SK-N-SH (cell line): ENCODE measurements around the gene CT55. TPM values are rescaled to one million over a fixed set of nuclear protein-coding genes. Genes with fewer than 3 reads are reported as not detected.
A peak's percentile ranks its signal among the peaks of the same experiment; 100 is the strongest.

ENCODE experiments used
- CTCF ChIA-PET: fragments of 300-600, 350-600 bp; formaldehyde crosslinking; extraction: SDS; loops from one replicate; lab custom pipeline; 2021; lab: Yijun Ruan, JAX
- POLR2A ChIA-PET: fragments of 350-600 bp; sonication (Branson Sonifier 250); formaldehyde crosslinking; extraction: SDS; loops from one replicate; lab custom pipeline; 2020; ENCODE audit warnings: antibody characterized with exemption, inconsistent platforms; lab: Yijun Ruan, JAX
- DNase-seq: peaks from one replicate; pipeline ENCODE4 v3.0.0; 2012
- H2AFZ ChIP-seq: fragments of 200-600 bp; sonication (generic); 2 replicates; pipeline ENCODE4 v1.8.1; 2016; ENCODE audit warnings: antibody characterized with exemption, mild to moderate bottlenecking, low read depth
- H3F3A ChIP-seq: fragments of 200-600 bp; sonication (generic); replicated peaks from 2 replicates; pipeline ENCODE3; 2016; ENCODE audit warnings: antibody characterized with exemption, mild to moderate bottlenecking; ENCODE audit not compliant: insufficient read depth
- H3K27ac ChIP-seq, 2 experiments: fragments of 200-500 bp in 1 of 2; fragments of 200-600 bp in 1 of 2; sonication (Bioruptor generic) in 1 of 2; sonication (generic), shearing (Covaris generic) in 1 of 2; 2 replicates each; pipeline versions ENCODE4 v1.5.1 to v1.6.1; 2014 to 2016; ENCODE audit warnings: low read depth in 2 of 2, inconsistent platforms in 1 of 2, low read length in 1 of 2, mild to moderate bottlenecking in 1 of 2, mixed read lengths in 1 of 2
- H3K27me3 ChIP-seq: fragments of 200-600 bp; sonication (generic), shearing (Covaris generic); 2 replicates; pipeline ENCODE4 v1.6.1; 2016; ENCODE audit warnings: mixed run types; ENCODE audit not compliant: insufficient read depth
- H3K36me3 ChIP-seq, 2 experiments: fragments of 200-500 bp in 1 of 2; fragments of 200-600 bp in 1 of 2; sonication (Bioruptor generic) in 1 of 2; sonication (generic) in 1 of 2; replicated peaks in 1 of 2; 2 replicates each; pipeline versions ENCODE3 to v1.5.1; 2014 to 2016; ENCODE audit warnings: low read length in 1 of 2, mild to moderate bottlenecking in 1 of 2; ENCODE audit not compliant: insufficient read depth in 2 of 2, control insufficient read depth in 1 of 2
- H3K4me1 ChIP-seq, 2 experiments: fragments of 200-500 bp in 1 of 2; fragments of 200-600 bp in 1 of 2; sonication (Bioruptor generic) in 1 of 2; sonication (generic), shearing (Covaris generic) in 1 of 2; 2 replicates each; pipeline versions ENCODE4 v1.5.1 to v1.6.1; 2014 to 2016; ENCODE audit warnings: low read depth in 1 of 2, low read length in 1 of 2, mixed run types in 1 of 2; ENCODE audit not compliant: insufficient read depth in 2 of 2, control insufficient read depth in 1 of 2
- H3K4me2 ChIP-seq: fragments of 200-600 bp; sonication (generic), shearing (Covaris generic); 2 replicates; pipeline ENCODE4 v1.6.1; 2017; ENCODE audit warnings: mixed run types
- H3K4me3 ChIP-seq, 2 experiments: fragments of 200-500 bp in 1 of 2; fragments of 200-600 bp in 1 of 2; sonication (Bioruptor generic) in 1 of 2; sonication (generic), shearing (Covaris generic) in 1 of 2; 2 replicates each; pipeline versions ENCODE4 v1.5.1 to v1.8.1; 2014 to 2016; ENCODE audit warnings: low read depth in 2 of 2, inconsistent platforms in 1 of 2, low read length in 1 of 2, mild to moderate bottlenecking in 1 of 2, mixed read lengths in 1 of 2, moderate library complexity in 1 of 2
- H3K79me2 ChIP-seq: fragments of 200-600 bp; sonication (generic); 2 replicates; pipeline ENCODE4 v1.8.1; 2017; ENCODE audit warnings: mild to moderate bottlenecking; ENCODE audit not compliant: insufficient read depth
- H3K9ac ChIP-seq: fragments of 200-600 bp; sonication (generic); 2 replicates; pipeline ENCODE4 v1.6.1; 2017; ENCODE audit warnings: mixed run types
- H3K9me2 ChIP-seq: fragments of 200-600 bp; sonication (generic); 2 replicates; pipeline ENCODE4 v1.6.1; 2017; ENCODE audit warnings: mixed run types
- H3K9me3 ChIP-seq: fragments of 200-600 bp; sonication (generic); 2 replicates; pipeline ENCODE4 v1.6.1; 2017; ENCODE audit warnings: mixed run types, mild to moderate bottlenecking, moderate library complexity
- H4K20me1 ChIP-seq: fragments of 200-600 bp; sonication (generic); 2 replicates; pipeline ENCODE4 v1.6.1; 2017; ENCODE audit warnings: mild to moderate bottlenecking, mixed run types; ENCODE audit not compliant: insufficient read depth
- CHD2 ChIP-seq: fragments of 150-350 bp; IDR thresholded peaks from 2 replicates; pipeline ENCODE4 v1.6.1; 2018; ENCODE audit warnings: low read length; ENCODE audit not compliant: partially characterized antibody
- EP300 ChIP-seq, 2 experiments: IDR thresholded peaks; 2 replicates each; pipeline versions ENCODE4 v1.4.0 to v1.6.1; 2012; ENCODE audit warnings: borderline replicate concordance in 1 of 2, low read depth in 1 of 2, low read length in 1 of 2
- FOXM1 ChIP-seq: IDR thresholded peaks from 2 replicates; pipeline ENCODE4 v1.4.0; 2012; ENCODE audit warnings: low read depth, mild to moderate bottlenecking
- GABPA ChIP-seq: IDR thresholded peaks from 2 replicates; pipeline ENCODE4 v1.4.0; 2012; ENCODE audit warnings: low read depth, mild to moderate bottlenecking
- IRF3 ChIP-seq: fragments of 150-350 bp; IDR thresholded peaks from 2 replicates; pipeline ENCODE4 v1.6.1; 2016; ENCODE audit warnings: mild to moderate bottlenecking, low read depth, low read length
- MEF2A ChIP-seq: IDR thresholded peaks from 2 replicates; pipeline ENCODE4 v1.4.0; 2012; ENCODE audit warnings: low read depth, borderline replicate concordance
- NFIC ChIP-seq: IDR thresholded peaks from 2 replicates; pipeline ENCODE4 v1.4.0; 2012; ENCODE audit warnings: borderline replicate concordance
- NRF1 ChIP-seq: IDR thresholded peaks from 2 replicates; pipeline ENCODE4 v1.6.1; 2012; ENCODE audit warnings: low read depth, mild to moderate bottlenecking, low read length
- PBX3 ChIP-seq: IDR thresholded peaks from 2 replicates; pipeline ENCODE4; 2012
- RCOR1 ChIP-seq: fragments of 150-350 bp; IDR thresholded peaks from 2 replicates; pipeline ENCODE4 v1.6.1; 2017; ENCODE audit warnings: antibody characterized with exemption, low read length
- RFX5 ChIP-seq: IDR thresholded peaks from 2 replicates; pipeline ENCODE4 v1.6.1; 2012; ENCODE audit warnings: mild to moderate bottlenecking, improper control_type of control experiment, low read length
- RXRA ChIP-seq: IDR thresholded peaks from 2 replicates; pipeline ENCODE4 v1.4.0; 2012; ENCODE audit warnings: low read depth, mild to moderate bottlenecking, borderline replicate concordance
- SIN3A ChIP-seq: IDR thresholded peaks from 2 replicates; pipeline ENCODE4 v1.6.1; 2012; ENCODE audit warnings: low read depth, mild to moderate bottlenecking, low read length, moderate library complexity, borderline replicate concordance
- SMC3 ChIP-seq: IDR thresholded peaks from 2 replicates; pipeline ENCODE4 v1.6.1; 2012; ENCODE audit warnings: low read depth, low read length, improper control_type of control experiment
- TAF1 ChIP-seq: IDR thresholded peaks from 2 replicates; pipeline ENCODE4 v1.6.1; 2012; ENCODE audit warnings: low read depth, mild to moderate bottlenecking, low read length, moderate library complexity, borderline replicate concordance
- TCF12 ChIP-seq: IDR thresholded peaks from 2 replicates; pipeline ENCODE4 v1.4.0; 2012
- ZBTB33 ChIP-seq: IDR thresholded peaks from 2 replicates; pipeline ENCODE4 v1.4.0; 2012; ENCODE audit warnings: low read depth, borderline replicate concordance
- WGBS: methylation state at CpG from one replicate; pipeline ENCODE4 v1.1.6; 2017; ENCODE audit warnings: low lambda C conversion rate; 5-methylcytosine and 5-hydroxymethylcytosine counted together
- polyA plus RNA-seq, 3 experiments: library from polyadenylated mRNA; depleted of rRNA; stranded (reverse); fragments of >200 nt; gene quantifications; 2 replicates each; pipeline ENCODE4 v1.2.3, GENCODE V29; 2012

CT55 gene
- 1.5 and 1.9 TPM in 2 replicates for polyA plus RNA-seq (2012; rRNA removed)
- 1.6 and 1.8 TPM in 2 replicates for polyA plus RNA-seq (2012; cell fraction: cytosol; rRNA removed)
- 1.2 and 1.4 TPM in 2 replicates for polyA plus RNA-seq (2012; cell fraction: nucleus; rRNA removed)

- H2AFZ ChIP-seq, result no peak within 1 kb of the TSS
- H3K9me2 ChIP-seq, result no peaks in the 10 kb centered on the region
- ChIA-PET POLR2A (no interaction called here), CTCF (no interaction called here)
- no peak within 1 kb of the TSS for H3K4me3 ChIP-seq
- H3K9ac ChIP-seq, result no peak within 1 kb of the TSS
- H4K20me1 ChIP-seq, result no peaks in the 10 kb centered on the region
- no peak within 1 kb of the TSS for H3K4me2 ChIP-seq
- H3K36me3 ChIP-seq, result no peaks in the 10 kb centered on the region
- no peaks in the 10 kb centered on the region for H3K27me3 ChIP-seq
- H3K79me2 ChIP-seq, result no peaks in the 10 kb centered on the region
- no peaks in the 10 kb centered on the region for H3K4me1 ChIP-seq
- DNase-seq, result peak; percentile 31
- no peaks in the 10 kb centered on the region for H3K9me3 ChIP-seq
- TF ChIP-seq EP300 (IDR thresholded peaks at IDR 0.05; ENCODE audit: borderline replicate concordance in 1 of 2, low read depth in 1 of 2, low read length in 1 of 2) (no peak), NRF1 (peak; percentile 28; the same call in 1 of the 2 replicates)
- H3K27ac ChIP-seq, result no peak within 1 kb of the TSS
- no peaks in the 10 kb centered on the region for H3F3A ChIP-seq
- 19% methylated on average over 13 of the region's 27 CpGs for WGBS
Observed at GRCh38 chrX:135170877-135171519, at the start of gene CT55. Gene CT55 (minus strand): TSS chrX:135171398. CDS start chrX:135171171, 227 bp downstream.

- Histone ChIP-seq H3K4me2 (no peak overlapping the region), H3F3A (no peaks in the 10 kb centered on the region), H3K4me3 (no peak overlapping the region), H2AFZ (no peak overlapping the region), H3K9ac (no peak overlapping the region), H3K27ac (no peak overlapping the region), H3K27me3 (peaks cover 8% of the 10 kb centered on the region), H3K9me2 (no peaks in the 10 kb centered on the region), H3K36me3 (no peaks in the 10 kb centered on the region), H3K79me2 (no peaks in the 10 kb centered on the region), H3K4me1 (no peaks in the 10 kb centered on the region), H3K9me3 (no peaks in the 10 kb centered on the region), H4K20me1 (no peaks in the 10 kb centered on the region)
- WGBS, result 52% methylated on average over 8 of the region's 8 CpGs
- DNase-seq, result no peak
- CTCF ChIA-PET, result no interaction called here
- no peak for TF ChIP-seq PBX3
- TF ChIP-seq GABPA, result no peak
- TF ChIP-seq RFX5, result no peak
- no peak for TF ChIP-seq TAF1
- no peak for TF ChIP-seq FOXM1
- TF ChIP-seq NRF1, result no peak
- no peak for TF ChIP-seq RXRA
- no peak for TF ChIP-seq ZBTB33
- no peak for TF ChIP-seq SIN3A
- no peak for TF ChIP-seq IRF3
- TF ChIP-seq NFIC, result no peak
- no peak for TF ChIP-seq MEF2A
- no peak for TF ChIP-seq CHD2
- TF ChIP-seq RCOR1, result no peak
- no peak for TF ChIP-seq SMC3
- no peak for TF ChIP-seq TCF12
- POLR2A ChIA-PET, result no interaction called here
Observed at GRCh38 chrX:135213200-135213844, 42.1 kb upstream of the CT55 start.
